H9 (cell line): ENCODE data around the gene EPB41L4B. TPM values are rescaled to one million over a fixed set of nuclear protein-coding genes. Genes with fewer than 3 reads are reported as not detected.

ENCODE experiments used
- DNase-seq: peaks from one replicate; pipeline ENCODE4 v3.0.0-alpha.2; 2017
- H2AFZ ChIP-seq: one replicate; pipeline ENCODE4 v1.6.1; 2013; ENCODE audit warnings: mild to moderate bottlenecking, low read length, control low read depth, moderate library complexity
- H2AK5ac ChIP-seq: 2 replicates; pipeline ENCODE4 v1.6.1; 2013; ENCODE audit warnings: low read length, control low read depth, mixed read lengths; ENCODE audit not compliant: insufficient read length
- H2BK120ac ChIP-seq: one replicate; pipeline ENCODE4 v1.6.1; 2013; ENCODE audit warnings: low read depth, mild to moderate bottlenecking, low read length, control low read depth, inconsistent platforms; ENCODE audit not compliant: poor library complexity, severe bottlenecking
- H2BK12ac ChIP-seq: 2 replicates; pipeline ENCODE4 v1.6.1; 2013; ENCODE audit warnings: low read length, control low read depth, mixed read lengths, low read depth; ENCODE audit not compliant: insufficient read length
- H2BK15ac ChIP-seq: 2 replicates; pipeline ENCODE4 v1.6.1; 2013; ENCODE audit warnings: low read depth, low read length, control low read depth
- H2BK20ac ChIP-seq: one replicate; pipeline ENCODE4 v1.6.1; 2013; ENCODE audit warnings: low read depth, mild to moderate bottlenecking, low read length, control low read depth, inconsistent platforms; ENCODE audit not compliant: poor library complexity, severe bottlenecking
- H2BK5ac ChIP-seq: 2 replicates; pipeline ENCODE4 v1.6.1; 2013; ENCODE audit warnings: low read length, control low read depth, mixed read lengths; ENCODE audit not compliant: insufficient read length
- H3K14ac ChIP-seq: 2 replicates; pipeline ENCODE4 v1.6.1; 2013; ENCODE audit warnings: low read length, control low read depth; ENCODE audit not compliant: insufficient read depth
- H3K18ac ChIP-seq: 2 replicates; pipeline ENCODE4 v1.6.1; 2013; ENCODE audit warnings: low read depth, mild to moderate bottlenecking, mixed read lengths, low read length, control low read depth; ENCODE audit not compliant: insufficient read length
- H3K23ac ChIP-seq: 2 replicates; pipeline ENCODE4 v1.6.1; 2013; ENCODE audit warnings: low read length, control low read depth, mixed read lengths, low read depth; ENCODE audit not compliant: insufficient read length
- H3K23me2 ChIP-seq: 2 replicates; pipeline ENCODE4 v1.6.1; 2013; ENCODE audit warnings: low read depth, mild to moderate bottlenecking, mixed read lengths, low read length, control low read depth; ENCODE audit not compliant: insufficient read length, poor library complexity, severe bottlenecking
- H3K27ac ChIP-seq: 2 replicates; pipeline ENCODE4 v1.5.1; 2013; ENCODE audit warnings: low read length, control low read depth, mixed read lengths, low read depth; ENCODE audit not compliant: insufficient read length
- H3K27me3 ChIP-seq: 2 replicates; pipeline ENCODE4 v1.6.1; 2013; ENCODE audit warnings: low read length, control low read depth, inconsistent platforms; ENCODE audit not compliant: insufficient read depth
- H3K4ac ChIP-seq: 2 replicates; pipeline ENCODE4 v1.6.1; 2013; ENCODE audit warnings: low read depth, mild to moderate bottlenecking, control low read depth, inconsistent platforms, low read length, moderate library complexity
- H3K4me1 ChIP-seq: 2 replicates; pipeline ENCODE4 v1.6.1; 2013; ENCODE audit warnings: low read length, control low read depth, inconsistent platforms; ENCODE audit not compliant: insufficient read depth
- H3K4me2 ChIP-seq: 2 replicates; pipeline ENCODE4 v1.6.1; 2013; ENCODE audit warnings: low read length, control low read depth, mixed read lengths; ENCODE audit not compliant: insufficient read length, insufficient read depth
- H3K56ac ChIP-seq: 2 replicates; pipeline ENCODE4 v1.6.1; 2013; ENCODE audit warnings: low read depth, mild to moderate bottlenecking, mixed read lengths, low read length, control low read depth; ENCODE audit not compliant: insufficient read length
- H3K79me1 ChIP-seq: 2 replicates; pipeline ENCODE4 v1.6.1; 2013; ENCODE audit warnings: low read depth, mild to moderate bottlenecking, moderate library complexity, low read length, control low read depth, inconsistent platforms; ENCODE audit not compliant: insufficient read depth, poor library complexity, severe bottlenecking
- H3K79me2 ChIP-seq: 2 replicates; pipeline ENCODE4 v1.6.1; 2013; ENCODE audit warnings: low read length, control low read depth, inconsistent platforms; ENCODE audit not compliant: insufficient read depth
- H3K9ac ChIP-seq: 2 replicates; pipeline ENCODE4 v1.6.1; 2013; ENCODE audit warnings: low read length, control low read depth, mixed read lengths; ENCODE audit not compliant: insufficient read length; ENCODE audit errors: extremely low read depth
- H3K9me3 ChIP-seq: one replicate; pipeline ENCODE4 v1.6.1; 2013; ENCODE audit warnings: low read depth, low read length, inconsistent platforms; ENCODE audit not compliant: control insufficient read depth
- H3T11ph ChIP-seq: one replicate; pipeline ENCODE4 v1.6.1; 2013; ENCODE audit warnings: mild to moderate bottlenecking, low read length, control low read depth, inconsistent platforms
- H4K20me1 ChIP-seq: one replicate; pipeline ENCODE4 v1.6.1; 2013; ENCODE audit not compliant: control insufficient read depth, insufficient read length, insufficient read depth
- H4K5ac ChIP-seq: 2 replicates; pipeline ENCODE4 v1.6.1; 2013; ENCODE audit warnings: low read depth, mild to moderate bottlenecking, mixed read lengths, low read length, control low read depth; ENCODE audit not compliant: insufficient read length
- H4K8ac ChIP-seq: replicated peaks from 2 replicates; pipeline ENCODE4 v1.6.1; 2013; ENCODE audit warnings: low read length, control low read depth, mixed read lengths, low read depth; ENCODE audit not compliant: insufficient read length
- H4K91ac ChIP-seq: 2 replicates; pipeline ENCODE4 v1.6.1; 2013; ENCODE audit warnings: low read depth, mild to moderate bottlenecking, moderate library complexity, mixed read lengths, low read length, control low read depth; ENCODE audit not compliant: insufficient read length
- H3K27ac Mint-ChIP-seq, 3 experiments: 2 replicates in 2 of 3; 3 replicates in 1 of 3; pipeline ENCODE4 v1.8.0; 2020 to 2021; ENCODE audit warnings: mixed read lengths in 3 of 3, mild to moderate bottlenecking in 1 of 3, moderate library complexity in 1 of 3
- H3K27me3 Mint-ChIP-seq: 2 replicates; pipeline ENCODE4 v1.8.0; 2021; ENCODE audit warnings: low read depth, mild to moderate bottlenecking, moderate library complexity, mixed read lengths
- H3K36me3 Mint-ChIP-seq, 3 experiments: 2 replicates in 2 of 3; 3 replicates in 1 of 3; pipeline ENCODE4 v1.8.0; 2020 to 2021; ENCODE audit warnings: low read depth in 3 of 3, mixed read lengths in 3 of 3; ENCODE audit not compliant: insufficient read depth in 1 of 3
- H3K4me1 Mint-ChIP-seq, 2 experiments: 2 replicates each; pipeline ENCODE4 v1.8.0; 2020; ENCODE audit warnings: mixed read lengths in 2 of 2
- H3K4me3 Mint-ChIP-seq, 2 experiments: 2 replicates in 1 of 2; 3 replicates in 1 of 2; pipeline ENCODE4 v1.8.0; 2020 to 2021; ENCODE audit warnings: mild to moderate bottlenecking in 2 of 2, mixed read lengths in 2 of 2, moderate library complexity in 1 of 2
- H3K9me3 Mint-ChIP-seq, 2 experiments: 2 replicates in 1 of 2; 3 replicates in 1 of 2; pipeline ENCODE4 v1.8.0; 2020; ENCODE audit warnings: mild to moderate bottlenecking in 2 of 2, mixed read lengths in 2 of 2, moderate library complexity in 1 of 2
- CTCF ChIP-seq: fragments of 200-600 bp; sonication (generic); conservative IDR thresholded peaks from 3 replicates; pipeline ENCODE4 v1.8.0; 2021; ENCODE audit warnings: antibody characterized with exemption, mild to moderate bottlenecking
- WGBS: extraction: QIAGEN DNeasy Blood & Tissue Kit; methylation state at CpG from one replicate; pipeline ENCODE4 v1.1.7; 2013; ENCODE audit warnings: missing lambda C conversion rate, low lambda C conversion rate, mixed read lengths; ENCODE audit not compliant: insufficient read length; ENCODE audit errors: extremely low coverage; 5-methylcytosine and 5-hydroxymethylcytosine counted together
- total RNA-seq: library from RNA; stranded (reverse); gene quantifications from 2 replicates; pipeline ENCODE4 v1.2.1, GENCODE V29; 2021

Gene EPB41L4B
- total RNA-seq, 1 experiment from 2014 or later, result 18.9 TPM

GRCh38 chr9:109309282-109309681 lies 11.6 kb downstream of the EPB41L4B start:
- no peak overlapping the region for H2BK12ac ChIP-seq
- peaks cover 5% of the 10 kb centered on the region; the same call in 1 of the 2 replicates for H3K79me2 ChIP-seq
- no CpG with 5 or more reads among the region's 6 CpGs for WGBS

More at GRCh38 chr9:109309282-109309681, 11.6 kb downstream of the EPB41L4B start:
- H3K27me3 ChIP-seq, result no peaks in the 10 kb centered on the region
- H3K56ac ChIP-seq, result no peak overlapping the region
- H3K9me3 ChIP-seq, result no peaks in the 10 kb centered on the region
- Mint-ChIP-seq H3K27me3 (no peaks in the 10 kb centered on the region), H3K4me1 (peaks cover 42 to 46% of the 10 kb centered on the region in 2 experiments), H3K36me3 (peaks cover 6 to 10% (median 8%) of the 10 kb centered on the region in 3 experiments; a peak in 4 of 7 replicates), H3K9me3 (no peaks in the 10 kb centered on the region), H3K4me3 (no peak overlapping the region), H3K27ac (peak overlapping the region in 2 of 3 experiments; percentile 34 to 80; a peak in 1 of 7 replicates)
- H3K18ac ChIP-seq, result no peak overlapping the region
- TF ChIP-seq CTCF, result no peak
- no peak overlapping the region for H3K9ac ChIP-seq
- no peak overlapping the region for H2AK5ac ChIP-seq
- H2AFZ ChIP-seq, result no peak overlapping the region
- H4K5ac ChIP-seq, result no peak overlapping the region
- DNase-seq, result no peak
- no peak overlapping the region for H3K14ac ChIP-seq
- H3T11ph ChIP-seq, result no peak overlapping the region
- H2BK15ac ChIP-seq, result no peak overlapping the region
- H3K4ac ChIP-seq, result no peak overlapping the region
- H3K4me1 ChIP-seq, result peaks cover 4% of the 10 kb centered on the region; the same call in 1 of the 2 replicates
- no peak overlapping the region for H3K4me2 ChIP-seq
- no peak overlapping the region for H4K8ac ChIP-seq
- no peak overlapping the region for H2BK120ac ChIP-seq
- no peaks in the 10 kb centered on the region for H4K20me1 ChIP-seq
- H3K79me1 ChIP-seq, result peaks cover 12% of the 10 kb centered on the region
- H2BK5ac ChIP-seq, result no peak overlapping the region
- no peak overlapping the region for H3K23ac ChIP-seq
- no peak overlapping the region for H4K91ac ChIP-seq
- H2BK20ac ChIP-seq, result no peak overlapping the region
- no peak overlapping the region for H3K27ac ChIP-seq
- no peaks in the 10 kb centered on the region for H3K23me2 ChIP-seq
